CD14-positive monocyte (primary cell): ENCODE measurements around the gene KCNN3. TPM values are rescaled to one million over a fixed set of nuclear protein-coding genes. Genes with fewer than 3 reads are reported as not detected.

Source experiments
- DNase-seq, 3 donors: peaks; one replicate each; pipeline ENCODE4 v3.0.0-alpha.2; 2011 to 2022
- H2AFZ ChIP-seq: 2 replicates; pipeline ENCODE4 v1.6.0; 2012; ENCODE audit warnings: mild to moderate bottlenecking, low read depth, low read length, inconsistent platforms; ENCODE audit not compliant: insufficient read depth, poor library complexity, severe bottlenecking
- H3K27ac ChIP-seq, 2 donors: 1 replicate in 1 of 2; 2 replicates in 1 of 2; pipeline ENCODE4 v1.5.1; 2012 to 2013; ENCODE audit warnings: low read length in 2 of 2, control low read depth in 1 of 2, inconsistent platforms in 1 of 2, low read depth in 1 of 2, mild to moderate bottlenecking in 1 of 2
- H3K27me3 ChIP-seq, 2 donors: one replicate each; pipeline versions ENCODE4 v1.6.0 to v1.6.1; 2011 to 2013; ENCODE audit warnings: low read length in 2 of 2; ENCODE audit not compliant: control insufficient read depth in 2 of 2, insufficient read depth in 2 of 2
- H3K36me3 ChIP-seq, 2 donors: replicated peaks in 1 of 2; 1 replicate in 1 of 2; 2 replicates in 1 of 2; pipeline versions ENCODE4 v1.5.1 to v1.6.1; 2012 to 2013; ENCODE audit warnings: low read length in 2 of 2, control low read depth in 1 of 2, inconsistent platforms in 1 of 2, mild to moderate bottlenecking in 1 of 2; ENCODE audit not compliant: insufficient read depth in 2 of 2, control insufficient read depth in 1 of 2
- H3K4me1 ChIP-seq, 2 donors: 1 replicate in 1 of 2; 2 replicates in 1 of 2; pipeline versions ENCODE4 v1.5.1 to v1.6.1; 2012 to 2013; ENCODE audit warnings: low read length in 2 of 2, control low read depth in 1 of 2, inconsistent platforms in 1 of 2, mild to moderate bottlenecking in 1 of 2, moderate library complexity in 1 of 2; ENCODE audit not compliant: insufficient read depth in 2 of 2, control insufficient read depth in 1 of 2
- H3K4me2 ChIP-seq: replicated peaks from 2 replicates; pipeline ENCODE3; 2012; ENCODE audit warnings: low read length, moderate library complexity, mild to moderate bottlenecking; ENCODE audit not compliant: poor library complexity, severe bottlenecking; ENCODE audit errors: extremely low read depth
- H3K4me3 ChIP-seq, 3 experiments: fragments of 200-600 bp in 1 of 3; sonication (generic) in 1 of 3; replicated peaks in 1 of 3; 1 replicate in 2 of 3; 2 replicates in 1 of 3; pipeline ENCODE4 v1.5.1; 2011 to 2013; ENCODE audit warnings: low read length in 3 of 3, mild to moderate bottlenecking in 3 of 3, control low read depth in 2 of 3, low read depth in 2 of 3, inconsistent platforms in 1 of 3, moderate library complexity in 1 of 3
- H3K79me2 ChIP-seq: 2 replicates; pipeline ENCODE4 v1.6.0; 2012; ENCODE audit warnings: mild to moderate bottlenecking, control low read depth, inconsistent platforms, low read length, moderate library complexity; ENCODE audit not compliant: insufficient read depth
- H3K9ac ChIP-seq: 2 replicates; pipeline ENCODE4 v1.6.0; 2017; ENCODE audit warnings: low read length, mild to moderate bottlenecking; ENCODE audit not compliant: insufficient read depth, poor library complexity, severe bottlenecking
- H3K9me3 ChIP-seq, 2 donors: replicated peaks in 1 of 2; 1 replicate in 1 of 2; 2 replicates in 1 of 2; pipeline versions ENCODE4 v1.5.1 to v1.6.1; 2012 to 2013; ENCODE audit warnings: low read length in 2 of 2, control low read depth in 1 of 2; ENCODE audit not compliant: control insufficient read depth in 1 of 2, insufficient read depth in 1 of 2
- H4K20me1 ChIP-seq: 2 replicates; pipeline ENCODE4 v1.6.0; 2012; ENCODE audit warnings: mild to moderate bottlenecking, low read length, control low read depth, moderate library complexity; ENCODE audit not compliant: insufficient read depth
- H3K27ac Mint-ChIP-seq, 7 donors: one replicate each; pipeline ENCODE4 v1.8.0; 2020; ENCODE audit warnings: mild to moderate bottlenecking in 7 of 7, mixed read lengths in 7 of 7, moderate library complexity in 6 of 7, inconsistent platforms in 2 of 7
- H3K27me3 Mint-ChIP-seq, 3 donors: one replicate each; pipeline ENCODE4 v1.8.0; 2021 to 2022; ENCODE audit warnings: low read depth in 3 of 3, mild to moderate bottlenecking in 3 of 3, mixed read lengths in 3 of 3, moderate library complexity in 3 of 3, inconsistent platforms in 1 of 3
- H3K36me3 Mint-ChIP-seq, 2 donors: one replicate each; pipeline ENCODE4 v1.8.0; 2020; ENCODE audit warnings: mixed read lengths in 2 of 2, inconsistent platforms in 1 of 2, mild to moderate bottlenecking in 1 of 2
- H3K4me1 Mint-ChIP-seq: one replicate; pipeline ENCODE4 v1.8.0; 2020; ENCODE audit warnings: mild to moderate bottlenecking, mixed read lengths
- H3K4me3 Mint-ChIP-seq, 2 donors: one replicate each; pipeline ENCODE4 v1.8.0; 2020; ENCODE audit warnings: mild to moderate bottlenecking in 2 of 2, mixed read lengths in 2 of 2, moderate library complexity in 1 of 2
- H3K9me3 Mint-ChIP-seq, 7 donors: one replicate each; pipeline ENCODE4 v1.8.0; 2020 to 2022; ENCODE audit warnings: mixed read lengths in 7 of 7, mild to moderate bottlenecking in 6 of 7, moderate library complexity in 6 of 7, inconsistent platforms in 2 of 7
- CTCF ChIP-seq: fragments of 200-600 bp; IDR thresholded peaks from one replicate; pipeline ENCODE4 v1.8.0; 2022; ENCODE audit warnings: antibody characterized with exemption, mild to moderate bottlenecking
- WGBS: methylation state at CpG from one replicate; pipeline ENCODE4 v1.1.5; 2013; ENCODE audit warnings: missing lambda C conversion rate; ENCODE audit not compliant: insufficient coverage; 5-methylcytosine and 5-hydroxymethylcytosine counted together
- intact Hi-C, 2 donors: fragments of 100-400 bp; cut with micrococcal nuclease; formaldehyde crosslinking; loops; one replicate each; pipeline versions ENCODE4 v1.15.0 to v1.15.1; 2023
- polyA plus RNA-seq, 3 donors: library from polyadenylated mRNA; depleted of rRNA in 1 of 3; unstranded in 2 of 3; stranded (reverse) in 1 of 3; fragments of 300-500 nt in 2 of 3; fragments of >200 nt in 1 of 3; fragmentation: Illumina TruSeq in 2 of 3; gene quantifications; 1 replicate in 2 of 3; 2 replicates in 1 of 3; pipeline ENCODE4 v1.2.3, GENCODE V29; 2012 to 2021

KCNN3 gene
- polyA plus RNA-seq, 3 donors = not detected

GRCh38 chr1:154741741-154742495, 128.2 kb downstream of the KCNN3 start:
- intact Hi-C loops = no loop called here

GRCh38 chr1:154741327-154741726, 128.8 kb downstream of the KCNN3 start:
- peaks cover 10% of the 10 kb centered on the region for H3K4me1 Mint-ChIP-seq
- no peak for DNase-seq
- Histone ChIP-seq H3K9ac (no peak overlapping the region), H3K36me3 (no peaks in the 10 kb centered on the region), H3K27me3 (no peaks in the 10 kb centered on the region), H2AFZ (no peak overlapping the region), H3K4me3 (no peak overlapping the region), H3K4me2 (no peak overlapping the region), H3K9me3 (no peaks in the 10 kb centered on the region), H3K27ac (no peak overlapping the region), H3K4me1 (peaks cover 0 to 11% of the 10 kb centered on the region in 2 donors), H4K20me1 (no peaks in the 10 kb centered on the region), H3K79me2 (no peaks in the 10 kb centered on the region)
- intact Hi-C loops = no loop called here
- peaks cover 0 to 6% (median 0%) of the 10 kb centered on the region in 7 donors for H3K9me3 Mint-ChIP-seq
- H3K27ac Mint-ChIP-seq = no peak overlapping the region
- H3K36me3 Mint-ChIP-seq = peaks cover 0 to 3% of the 10 kb centered on the region in 2 donors
- no peak overlapping the region for H3K4me3 Mint-ChIP-seq
- TF ChIP-seq CTCF = no peak
- H3K27me3 Mint-ChIP-seq = peaks cover 0 to 11% (median 6%) of the 10 kb centered on the region in 3 donors

More at GRCh38 chr1:154741741-154742495, 128.2 kb downstream of the KCNN3 start:
- H3K79me2 ChIP-seq = no peaks in the 10 kb centered on the region
- H3K27me3 ChIP-seq = no peaks in the 10 kb centered on the region
- DNase-seq = no peak
- H3K9me3 ChIP-seq = no peaks in the 10 kb centered on the region
- H3K9ac ChIP-seq = no peak overlapping the region
- Mint-ChIP-seq H3K4me3 (no peak overlapping the region), H3K4me1 (peaks cover 9% of the 10 kb centered on the region), H3K27me3 (peaks cover 0 to 16% (median 6%) of the 10 kb centered on the region in 3 donors), H3K9me3 (peaks cover 0 to 6% (median 0%) of the 10 kb centered on the region in 7 donors), H3K27ac (peak overlapping the region in 1 of 7 donors; percentile 23), H3K36me3 (peaks cover 0 to 3% of the 10 kb centered on the region in 2 donors)
- no peak overlapping the region for H3K27ac ChIP-seq
- H4K20me1 ChIP-seq = no peaks in the 10 kb centered on the region
- peaks cover under 1 to 9% of the 10 kb centered on the region in 2 donors for H3K4me1 ChIP-seq
- no peak overlapping the region for H3K4me3 ChIP-seq
- no peak for TF ChIP-seq CTCF
- H3K4me2 ChIP-seq = no peak overlapping the region
- no peak overlapping the region for H2AFZ ChIP-seq
- H3K36me3 ChIP-seq = no peaks in the 10 kb centered on the region
- WGBS = 98% methylated on average over 13 of the region's 15 CpGs
